MM.1S (cell line): Measurements from ENCODE around the gene ESYT1.

Experiments
- DNase-seq: peaks from one replicate; pipeline ENCODE4 v3.0.0-alpha.2; 2015
- H2AFZ ChIP-seq: fragments of 300-600 bp; sonication (generic); 2 replicates; pipeline ENCODE4 v1.6.0; 2016; ENCODE audit warnings: antibody characterized with exemption, low read length
- H3F3A ChIP-seq: fragments of 300-600 bp; sonication (generic); 2 replicates; pipeline ENCODE4 v1.6.1; 2016; ENCODE audit warnings: mild to moderate bottlenecking, antibody characterized with exemption, low read length, moderate library complexity, mixed read lengths; ENCODE audit not compliant: insufficient read depth
- H3K27ac ChIP-seq: fragments of 300-600 bp; sonication (generic); 2 replicates; pipeline ENCODE4 v1.5.1; 2016; ENCODE audit warnings: mild to moderate bottlenecking, low read length
- H3K27me3 ChIP-seq: fragments of 300-600 bp; sonication (generic); replicated peaks from 2 replicates; pipeline ENCODE4 v1.6.0; 2016; ENCODE audit warnings: low read length; ENCODE audit not compliant: insufficient read depth
- H3K36me3 ChIP-seq: fragments of 300-600 bp; sonication (generic); replicated peaks from 2 replicates; pipeline ENCODE4 v1.6.1; 2016; ENCODE audit warnings: mild to moderate bottlenecking, low read length, mixed read lengths; ENCODE audit not compliant: insufficient read depth
- H3K4me1 ChIP-seq: fragments of 300-600 bp; sonication (generic); 2 replicates; pipeline ENCODE4 v1.6.1; 2016; ENCODE audit warnings: low read length, mixed read lengths
- H3K4me2 ChIP-seq: fragments of 300-600 bp; sonication (generic); 2 replicates; pipeline ENCODE4 v1.6.0; 2016; ENCODE audit warnings: low read depth, low read length
- H3K4me3 ChIP-seq: fragments of 300-600 bp; sonication (generic); 2 replicates; pipeline ENCODE4 v1.5.1; 2016; ENCODE audit warnings: low read length, mixed read lengths
- H3K79me2 ChIP-seq: fragments of 300-600 bp; sonication (generic); 2 replicates; pipeline ENCODE4 v1.6.1; 2016; ENCODE audit warnings: mixed run types, low read length, mixed read lengths
- H3K9ac ChIP-seq: fragments of 300-600 bp; sonication (generic); 2 replicates; pipeline ENCODE4 v1.6.1; 2016; ENCODE audit warnings: low read length, mixed read lengths
- H3K9me2 ChIP-seq: fragments of 300-600 bp; sonication (generic); replicated peaks from 2 replicates; pipeline ENCODE4 v1.6.1; 2016; ENCODE audit warnings: mild to moderate bottlenecking, low read length, mixed read lengths; ENCODE audit not compliant: insufficient read depth
- H3K9me3 ChIP-seq: fragments of 300-600 bp; sonication (generic); replicated peaks from 2 replicates; pipeline ENCODE4 v1.6.1; 2016; ENCODE audit warnings: mild to moderate bottlenecking, low read length, mixed read lengths; ENCODE audit not compliant: insufficient read depth
- H4K20me1 ChIP-seq: fragments of 300-600 bp; sonication (generic); 2 replicates; pipeline ENCODE4 v1.6.1; 2016; ENCODE audit warnings: mild to moderate bottlenecking, low read length, moderate library complexity, mixed read lengths; ENCODE audit not compliant: insufficient read depth
- CTCF ChIP-seq: fragments of 300-600 bp; sonication (generic); IDR thresholded peaks from 2 replicates; pipeline ENCODE4 v1.5.1; 2016; ENCODE audit warnings: antibody characterized with exemption, low read length, mixed read lengths
- EZH2 ChIP-seq: fragments of 300-600 bp; sonication (generic); optimal IDR thresholded peaks from 2 replicates; pipeline ENCODE3; 2017; ENCODE audit warnings: low read depth, mild to moderate bottlenecking, antibody characterized with exemption, low read length, mixed read lengths
- EZH2phosphoT487 ChIP-seq: fragments of 300-600 bp; sonication (generic); IDR thresholded peaks from 2 replicates; pipeline ENCODE4 v1.6.1; 2018; ENCODE audit warnings: antibody characterized with exemption, low read length

Gene ESYT1

GRCh38 chr12:56164345-56164729 lies 36.3 kb downstream of the ESYT1 start:
- no peak overlapping the region for H3K9ac ChIP-seq
- no peak overlapping the region for H2AFZ ChIP-seq
- DNase-seq = no peak
- H3K4me1 ChIP-seq = peaks cover 15% of the 10 kb centered on the region
- H3K27me3 ChIP-seq = no peaks in the 10 kb centered on the region
- TF ChIP-seq EZH2 (no peak), EZH2phosphoT487 (no peak), CTCF (no peak)
- no peak overlapping the region for H3K4me3 ChIP-seq
- no peak overlapping the region for H3K27ac ChIP-seq
- H3K79me2 ChIP-seq = peaks cover 34% of the 10 kb centered on the region
- peaks cover 35% of the 10 kb centered on the region for H3F3A ChIP-seq
- H4K20me1 ChIP-seq = peaks cover 3% of the 10 kb centered on the region; the same call in 1 of the 2 replicates
- H3K9me2 ChIP-seq = no peaks in the 10 kb centered on the region
- peaks cover 9% of the 10 kb centered on the region; the same call in 1 of the 2 replicates for H3K36me3 ChIP-seq
- H3K9me3 ChIP-seq = no peaks in the 10 kb centered on the region
- H3K4me2 ChIP-seq = no peak overlapping the region

GRCh38 chr12:56165369-56165768 lies 37.3 kb downstream of the ESYT1 start:
- DNase-seq = no peak
- H3K4me1 ChIP-seq = peaks cover 6% of the 10 kb centered on the region
- H3K27ac ChIP-seq = no peak overlapping the region
- TF ChIP-seq EZH2phosphoT487 (no peak), CTCF (no peak), EZH2 (no peak)
- H3K9ac ChIP-seq = no peak overlapping the region
- H3K9me2 ChIP-seq = no peaks in the 10 kb centered on the region
- no peaks in the 10 kb centered on the region for H3K9me3 ChIP-seq
- H3K4me3 ChIP-seq = no peak overlapping the region
- no peak overlapping the region for H3K4me2 ChIP-seq
- H3K36me3 ChIP-seq = peaks cover 7% of the 10 kb centered on the region; the same call in 1 of the 2 replicates
- peaks cover 3% of the 10 kb centered on the region; the same call in 1 of the 2 replicates for H4K20me1 ChIP-seq
- H3F3A ChIP-seq = peaks cover 32% of the 10 kb centered on the region
- H3K79me2 ChIP-seq = peaks cover 23% of the 10 kb centered on the region
- H2AFZ ChIP-seq = no peak overlapping the region
- H3K27me3 ChIP-seq = no peaks in the 10 kb centered on the region

GRCh38 chr12:56169229-56169759 lies 41.2 kb downstream of the ESYT1 start:
- no peak overlapping the region for H3K9ac ChIP-seq
- no peaks in the 10 kb centered on the region for H4K20me1 ChIP-seq
- no peaks in the 10 kb centered on the region for H3K27me3 ChIP-seq
- DNase-seq = no peak
- no peak overlapping the region for H3K4me2 ChIP-seq
- H3K9me3 ChIP-seq = no peaks in the 10 kb centered on the region
- H2AFZ ChIP-seq = no peak overlapping the region
- no peaks in the 10 kb centered on the region for H3K4me1 ChIP-seq
- no peak overlapping the region for H3K4me3 ChIP-seq
- no peaks in the 10 kb centered on the region for H3K9me2 ChIP-seq
- H3F3A ChIP-seq = 0 out of 2 replicates have a peak, but pooled peaks cover 4% of the 10 kb centered on the region
- H3K36me3 ChIP-seq = no peaks in the 10 kb centered on the region
- TF ChIP-seq EZH2 (no peak), EZH2phosphoT487 (no peak), CTCF (no peak)
- no peaks in the 10 kb centered on the region for H3K79me2 ChIP-seq
- no peak overlapping the region for H3K27ac ChIP-seq
